ENCODE results near the gene PTPRA. TPM values are rescaled to one million over a fixed set of nuclear protein-coding genes. Genes with fewer than 3 reads are reported as not detected.

Gene PTPRA
- total RNA-seq, 1 experiment from 2014 or later = 45.2 TPM

- Histone ChIP-seq H2BK20ac (ENCODE audit: low read depth, low read length, poor library complexity, severe bottlenecking) (no peak overlapping the region), H3K18ac (ENCODE audit: insufficient read length, low read depth, low read length) (no peak overlapping the region), H3K23ac (ENCODE audit: insufficient read length, low read depth, low read length) (no peak overlapping the region), H2BK5ac (ENCODE audit: insufficient read length, low read length) (no peak overlapping the region), H3K4me2 (ENCODE audit: insufficient read depth, insufficient read length, low read length) (no peak overlapping the region), H2BK120ac (ENCODE audit: low read depth, low read length, poor library complexity, severe bottlenecking) (no peak overlapping the region), H2BK12ac (ENCODE audit: insufficient read length, low read depth, low read length) (no peak overlapping the region), H2AK5ac (ENCODE audit: insufficient read length, low read length) (no peak overlapping the region), H3K79me1 (ENCODE audit: insufficient read depth, low read depth, low read length, poor library complexity, severe bottlenecking) (peaks cover 10% of the 10 kb centered on the region), H4K8ac (replicated peaks; ENCODE audit: insufficient read length, low read depth, low read length) (no peak overlapping the region), H3K27ac (ENCODE audit: insufficient read length, low read depth, low read length) (no peak overlapping the region), H3K27me3 (ENCODE audit: insufficient read depth, low read length) (no peaks in the 10 kb centered on the region), H4K91ac (ENCODE audit: insufficient read length, low read depth, low read length) (no peak overlapping the region), H2AFZ (ENCODE audit: low read length) (no peak overlapping the region), H3K14ac (ENCODE audit: insufficient read depth, low read length) (no peak overlapping the region), H3K23me2 (ENCODE audit: insufficient read length, low read depth, low read length, poor library complexity, severe bottlenecking) (no peaks in the 10 kb centered on the region), H4K5ac (ENCODE audit: insufficient read length, low read depth, low read length) (no peak overlapping the region), H3K79me2 (ENCODE audit: insufficient read depth, low read length) (peaks cover 20% of the 10 kb centered on the region), H2BK15ac (ENCODE audit: low read depth, low read length) (no peak overlapping the region), H3T11ph (ENCODE audit: low read length) (no peak overlapping the region), H3K9ac (ENCODE audit: extremely low read depth, insufficient read length, low read length) (no peak overlapping the region), H3K4ac (ENCODE audit: low read depth, low read length) (no peak overlapping the region), H4K20me1 (ENCODE audit: control insufficient read depth, insufficient read depth, insufficient read length) (no peaks in the 10 kb centered on the region), H3K56ac (ENCODE audit: insufficient read length, low read depth, low read length) (no peak overlapping the region), H3K9me3 (ENCODE audit: control insufficient read depth, low read depth, low read length) (no peaks in the 10 kb centered on the region), H3K4me1 (ENCODE audit: insufficient read depth, low read length) (no peaks in the 10 kb centered on the region)
- TF ChIP-seq CTCF (conservative IDR thresholded peaks at IDR 0.05) = no peak
- Mint-ChIP-seq H3K9me3 (peaks cover 0 to 4% of the 10 kb centered on the region in 2 experiments; a peak in 2 of 5 replicates), H3K27ac (no peak overlapping the region), H3K4me3 (no peak overlapping the region), H3K4me1 (no peaks in the 10 kb centered on the region), H3K36me3 (ENCODE audit: insufficient read depth in 1 of 3, low read depth in 3 of 3) (peaks cover 2 to 7% (median 5%) of the 10 kb centered on the region in 3 experiments; a peak in 6 of 7 replicates), H3K27me3 (ENCODE audit: low read depth) (no peaks in the 10 kb centered on the region)
- DNase-seq = no peak
- no CpG with 5 or more reads among the region's 2 CpGs for WGBS (ENCODE audit: extremely low coverage, insufficient read length, low lambda C conversion rate)
Observed at GRCh38 chr20:2891343-2891742, 18.1 kb downstream of the PTPRA start.
